Upper lobe of left lung (tissue), 4 donors: ENCODE results near the gene LSM14A.

Source experiments
- EP300 ChIP-seq, 4 donors: sonication (generic); formaldehyde crosslinking; IDR thresholded peaks; one replicate each; pipeline ENCODE4 v1.5.1; 2017; ENCODE audit warnings: antibody characterized with exemption in 4 of 4, control low read depth in 2 of 4
- POLR2A ChIP-seq, 4 donors: fragments of 450-650 bp; IDR thresholded peaks; one replicate each; pipeline ENCODE4 v1.5.1; 2016 to 2017; ENCODE audit warnings: antibody characterized with exemption in 4 of 4, mild to moderate bottlenecking in 2 of 4
- POLR2AphosphoS5 ChIP-seq, 2 donors: sonication (generic); formaldehyde crosslinking; IDR thresholded peaks; one replicate each; pipeline ENCODE4 v1.5.1; 2017; ENCODE audit warnings: antibody characterized with exemption in 2 of 2
- TF ChIP-seq, protein P1 (sequence below), 6 experiments: fragments of 450-650 bp in 4 of 6; fragments of 200-600 bp in 2 of 6; sonication (generic) in 2 of 6; IDR thresholded peaks; one replicate each; pipeline ENCODE4 v1.5.1; 2016 to 2019; ENCODE audit warnings: antibody characterized with exemption in 6 of 6

GRCh38 chr19:34215006-34215665, 42.8 kb downstream of the LSM14A start:
- TF ChIP-seq, protein P1, sequence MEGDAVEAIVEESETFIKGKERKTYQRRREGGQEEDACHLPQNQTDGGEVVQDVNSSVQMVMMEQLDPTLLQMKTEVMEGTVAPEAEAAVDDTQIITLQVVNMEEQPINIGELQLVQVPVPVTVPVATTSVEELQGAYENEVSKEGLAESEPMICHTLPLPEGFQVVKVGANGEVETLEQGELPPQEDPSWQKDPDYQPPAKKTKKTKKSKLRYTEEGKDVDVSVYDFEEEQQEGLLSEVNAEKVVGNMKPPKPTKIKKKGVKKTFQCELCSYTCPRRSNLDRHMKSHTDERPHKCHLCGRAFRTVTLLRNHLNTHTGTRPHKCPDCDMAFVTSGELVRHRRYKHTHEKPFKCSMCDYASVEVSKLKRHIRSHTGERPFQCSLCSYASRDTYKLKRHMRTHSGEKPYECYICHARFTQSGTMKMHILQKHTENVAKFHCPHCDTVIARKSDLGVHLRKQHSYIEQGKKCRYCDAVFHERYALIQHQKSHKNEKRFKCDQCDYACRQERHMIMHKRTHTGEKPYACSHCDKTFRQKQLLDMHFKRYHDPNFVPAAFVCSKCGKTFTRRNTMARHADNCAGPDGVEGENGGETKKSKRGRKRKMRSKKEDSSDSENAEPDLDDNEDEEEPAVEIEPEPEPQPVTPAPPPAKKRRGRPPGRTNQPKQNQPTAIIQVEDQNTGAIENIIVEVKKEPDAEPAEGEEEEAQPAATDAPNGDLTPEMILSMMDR (IDR thresholded peaks at IDR 0.05) = no peak
- TF ChIP-seq POLR2A (IDR thresholded peaks at IDR 0.05) (no peak), POLR2AphosphoS5 (IDR thresholded peaks at IDR 0.05) (no peak), EP300 (IDR thresholded peaks at IDR 0.05) (no peak)
